HFFc6 (cell line): ENCODE results near the gene ITFG2. TPM values are rescaled to one million over a fixed set of nuclear protein-coding genes. Genes with fewer than 3 reads are reported as not detected.

ENCODE experiments used
- DNase-seq: peaks from one replicate; pipeline ENCODE4 v3.0.0-alpha.2; 2018
- H3K27ac Mint-ChIP-seq: 2 replicates; pipeline ENCODE4 v1.8.0; 2020; ENCODE audit warnings: mild to moderate bottlenecking, mixed read lengths
- H3K27me3 Mint-ChIP-seq: 2 replicates; pipeline ENCODE4 v1.8.0; 2021; ENCODE audit warnings: mild to moderate bottlenecking, moderate library complexity, mixed read lengths; ENCODE audit not compliant: insufficient read depth
- H3K36me3 Mint-ChIP-seq: 2 replicates; pipeline ENCODE4 v1.8.0; 2021; ENCODE audit warnings: low read depth, mixed read lengths
- H3K4me1 Mint-ChIP-seq: 2 replicates; pipeline ENCODE4 v1.8.0; 2020; ENCODE audit warnings: low read depth, mixed read lengths
- H3K4me3 Mint-ChIP-seq: 2 replicates; pipeline ENCODE4 v1.8.0; 2020; ENCODE audit warnings: mild to moderate bottlenecking, moderate library complexity, mixed read lengths
- H3K9me3 Mint-ChIP-seq: 2 replicates; pipeline ENCODE4 v1.8.0; 2020; ENCODE audit warnings: mild to moderate bottlenecking, mixed read lengths
- CTCF ChIP-seq: fragments of 200-600 bp; sonication (generic); IDR thresholded peaks from 2 replicates; pipeline ENCODE4 v1.5.0; 2021; ENCODE audit warnings: antibody characterized with exemption, mild to moderate bottlenecking
- total RNA-seq, 6 experiments: library from RNA; stranded (reverse); fragmentation: NEBNext Ultra II Directional; extraction: Animal tissue kit (Norgen Biotek cat#: 25700); gene quantifications; 2 replicates in 1 of 6; 3 replicates in 5 of 6; pipeline ENCODE4 v1.2.3, GENCODE V29; 2021

Gene ITFG2
- total RNA-seq, 6 experiments from 2014 or later, result 17.0 to 21.1 (median 19.6) TPM

GRCh38 chr12:2796187-2796666 is 16.2 kb upstream of the ITFG2 start:
- no peak for DNase-seq
- peaks cover 17% of the 10 kb centered on the region for H3K4me1 Mint-ChIP-seq
- H3K36me3 Mint-ChIP-seq, result peaks cover 30% of the 10 kb centered on the region
- peaks cover 1% of the 10 kb centered on the region for H3K27me3 Mint-ChIP-seq
- peak overlapping the region; percentile 55 for H3K27ac Mint-ChIP-seq
- H3K4me3 Mint-ChIP-seq, result peak overlapping the region; percentile 95
- H3K9me3 Mint-ChIP-seq, result no peaks in the 10 kb centered on the region
- peak; percentile 32; the same call in 1 of the 2 replicates for TF ChIP-seq CTCF

- DNase-seq, result no peak
- Mint-ChIP-seq H3K4me1 (peaks cover 17% of the 10 kb centered on the region), H3K27me3 (peaks cover 1% of the 10 kb centered on the region), H3K4me3 (no peak overlapping the region), H3K36me3 (peaks cover 30% of the 10 kb centered on the region), H3K9me3 (no peaks in the 10 kb centered on the region), H3K27ac (no peak overlapping the region)
- peak; percentile 52 for TF ChIP-seq CTCF
Measured at GRCh38 chr12:2797721-2798418, 14.6 kb upstream of the ITFG2 start.

- no peaks in the 10 kb centered on the region for H3K9me3 Mint-ChIP-seq
- DNase-seq, result no peak
- H3K4me3 Mint-ChIP-seq, result no peak overlapping the region
- peaks cover 30% of the 10 kb centered on the region for H3K36me3 Mint-ChIP-seq
- H3K27me3 Mint-ChIP-seq, result peaks cover 1% of the 10 kb centered on the region
- no peak for TF ChIP-seq CTCF
- H3K4me1 Mint-ChIP-seq, result peaks cover 28% of the 10 kb centered on the region
- H3K27ac Mint-ChIP-seq, result no peak overlapping the region; the same call in 1 of the 2 replicates
Measured at GRCh38 chr12:2800046-2800570, 12.4 kb upstream of the ITFG2 start.

GRCh38 chr12:2801044-2801783 is 11.3 kb upstream of the ITFG2 start:
- H3K36me3 Mint-ChIP-seq, result peaks cover 30% of the 10 kb centered on the region
- H3K27ac Mint-ChIP-seq, result no peak overlapping the region

More at GRCh38 chr12:2801044-2801783, 11.3 kb upstream of the ITFG2 start:
- no peak for DNase-seq
- no peak for TF ChIP-seq CTCF
- Mint-ChIP-seq H3K4me3 (no peak overlapping the region), H3K4me1 (peaks cover 26% of the 10 kb centered on the region), H3K9me3 (no peaks in the 10 kb centered on the region), H3K27me3 (no peaks in the 10 kb centered on the region; the same call in 1 of the 2 replicates)
